WTC11 (cell line): ENCODE results near the gene RBM4. TPM values are rescaled to one million over a fixed set of nuclear protein-coding genes. Genes with fewer than 3 reads are reported as not detected.

Source experiments
- ATAC-seq: fragments of 200-7000 bp; cut with Tn5 transposase; 2 replicates; pipeline ENCODE4 v1.10.0; 2021; ENCODE audit warnings: mild to moderate bottlenecking, moderate library complexity
- CTCF ChIA-PET: fragments of 300-600 bp; sonication (Branson Sonifier 250); formaldehyde crosslinking; loops from one replicate; lab custom pipeline; 2021; ENCODE audit warnings: antibody characterized with exemption; lab: Charles Lee
- POLR2A ChIA-PET: fragments of 350-600 bp; sonication (Branson Sonifier 250); formaldehyde crosslinking; loops from one replicate; lab custom pipeline; 2021; ENCODE audit warnings: antibody characterized with exemption; lab: Charles Lee
- DNase-seq: peaks from one replicate; pipeline ENCODE4 v3.0.0; 2021; ENCODE audit warnings: low spot score
- H3K27ac Mint-ChIP-seq: 2 replicates; pipeline ENCODE4 v1.8.0; 2021; ENCODE audit warnings: mixed read lengths
- H3K27me3 Mint-ChIP-seq: 2 replicates; pipeline ENCODE4 v1.8.0; 2021; ENCODE audit warnings: low read depth, mild to moderate bottlenecking, moderate library complexity, mixed read lengths
- H3K36me3 Mint-ChIP-seq: 2 replicates; pipeline ENCODE4 v1.8.0; 2021; ENCODE audit warnings: mixed read lengths
- H3K4me1 Mint-ChIP-seq: 2 replicates; pipeline ENCODE4 v1.8.0; 2022; ENCODE audit warnings: mixed read lengths
- H3K4me3 Mint-ChIP-seq: 2 replicates; pipeline ENCODE4 v1.8.0; 2021; ENCODE audit warnings: mild to moderate bottlenecking, moderate library complexity, mixed read lengths
- H3K9me3 Mint-ChIP-seq: 2 replicates; pipeline ENCODE4 v1.8.0; 2021; ENCODE audit warnings: mixed read lengths
- AFF4 ChIP-seq: sonication (generic); formaldehyde crosslinking; IDR thresholded peaks from 2 replicates; pipeline ENCODE4 v1.8.1; 2023; ENCODE audit warnings: mild to moderate bottlenecking, missing genetic modification reagents, borderline replicate concordance
- E2F5 ChIP-seq: sonication (generic); formaldehyde crosslinking; IDR thresholded peaks from 2 replicates; pipeline ENCODE4 v1.8.1; 2022; ENCODE audit warnings: mild to moderate bottlenecking, moderate library complexity, missing genetic modification reagents
- FOXP4 ChIP-seq: sonication (generic); formaldehyde crosslinking; IDR thresholded peaks from 2 replicates; pipeline ENCODE4 v1.8.0; 2022; ENCODE audit warnings: mild to moderate bottlenecking, missing genetic modification reagents
- JAZF1 ChIP-seq: fragments of 250-450 bp; sonication (Bioruptor Pico); IDR thresholded peaks from 2 replicates; pipeline ENCODE4 v1.9.0; 2021; ENCODE audit warnings: moderate library complexity, mild to moderate bottlenecking, inconsistent platforms
- MXD4 ChIP-seq: fragments of 250-450 bp; sonication (Bioruptor Pico); IDR thresholded peaks from 2 replicates; pipeline ENCODE4 v1.8.0; 2021; ENCODE audit warnings: mild to moderate bottlenecking, moderate library complexity, borderline replicate concordance
- NFE2L1 ChIP-seq: sonication (generic); formaldehyde crosslinking; IDR thresholded peaks from 2 replicates; pipeline ENCODE4 v1.8.1; 2023; ENCODE audit warnings: missing genetic modification reagents
- OVOL2 ChIP-seq: fragments of 250-450 bp; sonication (Bioruptor Pico); IDR thresholded peaks from 2 replicates; pipeline ENCODE4 v1.9.0; 2021; ENCODE audit warnings: mild to moderate bottlenecking, borderline replicate concordance
- RORB ChIP-seq: fragments of 250-450 bp; sonication (Bioruptor Pico); IDR thresholded peaks from 2 replicates; pipeline ENCODE4 v1.9.0; 2021; ENCODE audit warnings: mild to moderate bottlenecking
- SOX15 ChIP-seq: fragments of 250-450 bp; sonication (Bioruptor Pico); IDR thresholded peaks from 2 replicates; pipeline ENCODE4 v1.9.0; 2021; ENCODE audit warnings: mild to moderate bottlenecking
- SP1 ChIP-seq: sonication (generic); formaldehyde crosslinking; conservative IDR thresholded peaks from 2 replicates; pipeline ENCODE4 v1.8.1; 2022; ENCODE audit warnings: missing genetic modification reagents
- ZNF121 ChIP-seq: sonication (generic); formaldehyde crosslinking; IDR thresholded peaks from 2 replicates; pipeline ENCODE4 v1.8.0; 2023; ENCODE audit warnings: missing genetic modification reagents
- ZNF396 ChIP-seq: fragments of 250-450 bp; sonication (Bioruptor Pico); IDR thresholded peaks from 2 replicates; pipeline ENCODE4 v1.8.0; 2021; ENCODE audit warnings: mild to moderate bottlenecking, moderate library complexity, borderline replicate concordance
- ZNF425 ChIP-seq: fragments of 250-450 bp; sonication (Bioruptor Pico); conservative IDR thresholded peaks from 2 replicates; pipeline ENCODE4 v1.9.0; 2021; ENCODE audit warnings: mild to moderate bottlenecking
- ZNF532 ChIP-seq: fragments of 250-450 bp; sonication (Bioruptor Pico); IDR thresholded peaks from 2 replicates; pipeline ENCODE4 v1.9.0; 2021; ENCODE audit warnings: mild to moderate bottlenecking, borderline replicate concordance
- ZNF671 ChIP-seq: fragments of 250-450 bp; sonication (Bioruptor Pico); IDR thresholded peaks from 2 replicates; pipeline ENCODE4 v1.8.0; 2021; ENCODE audit warnings: mild to moderate bottlenecking
- total RNA-seq: library from RNA; stranded (reverse); gene quantifications from 3 replicates; pipeline ENCODE4 v1.2.3, GENCODE V29; 2021

RBM4 gene
- total RNA-seq, 1 experiment from 2014 or later: 144 TPM

GRCh38 chr11:66676282-66676919 lies 37.9 kb downstream of the RBM4 start (continued):
- no peak for TF ChIP-seq AFF4 (CRISPR knock-in tag)
- TF ChIP-seq SOX15: no peak

GRCh38 chr11:66676931-66677598 lies 38.6 kb downstream of the RBM4 start:
- TF ChIP-seq SP1 (CRISPR knock-in tag): no peak
- no peak for TF ChIP-seq NFE2L1 (CRISPR knock-in tag)
- TF ChIP-seq MXD4 (CRISPR knock-in tag): no peak
- no peak for TF ChIP-seq ZNF121 (CRISPR knock-in tag)
- no peak for TF ChIP-seq FOXP4 (CRISPR knock-in tag)
- no peak for TF ChIP-seq E2F5 (CRISPR knock-in tag)
- no peak for TF ChIP-seq SOX15
- TF ChIP-seq RORB (CRISPR knock-in tag): no peak
- TF ChIP-seq ZNF671 (CRISPR knock-in tag): no peak
- TF ChIP-seq ZNF532 (CRISPR knock-in tag): no peak
- TF ChIP-seq ZNF396 (CRISPR knock-in tag): no peak
- no peak for TF ChIP-seq JAZF1 (CRISPR knock-in tag)
- no peak for TF ChIP-seq OVOL2 (CRISPR knock-in tag)
- no peak for TF ChIP-seq ZNF425 (CRISPR knock-in tag)
- H3K9me3 Mint-ChIP-seq: no peaks in the 10 kb centered on the region
- DNase-seq (no peak), ATAC-seq (no peak)
- H3K36me3 Mint-ChIP-seq: peaks cover 12% of the 10 kb centered on the region
- H3K27ac Mint-ChIP-seq: peak overlapping the region; percentile 100
- ChIA-PET CTCF (interaction anchor here (0.8 to 3.5 kb wide), 30 partner anchors 18 to 364 kb away, joined by 3 to 47 read pairs (median 10); partner anchors contain the start of genes ACTN3, BBS1, CCDC87 and CCS), POLR2A (interaction anchor here (0.7 to 3.0 kb wide), 13 partner anchors 9 to 292 kb away, joined by 3 to 27 read pairs (median 6); partner anchors contain the start of genes ACTN3, CCDC87, CCS and DPP3)
- no peaks in the 10 kb centered on the region for H3K27me3 Mint-ChIP-seq
- H3K4me3 Mint-ChIP-seq: peak overlapping the region; percentile 89
- peaks cover 29% of the 10 kb centered on the region for H3K4me1 Mint-ChIP-seq
